Muscle of leg (tissue), 11 donors: ENCODE results near the gene RAB11B. TPM values are rescaled to one million over a fixed set of nuclear protein-coding genes. Genes with fewer than 3 reads are reported as not detected.

ENCODE experiments used
- DNase-seq: peaks from one replicate; pipeline ENCODE4 v3.0.0; 2013
- H3K27ac ChIP-seq: one replicate; pipeline ENCODE4 v1.5.1; 2013; ENCODE audit warnings: mild to moderate bottlenecking, low read length, control low read depth
- H3K27me3 ChIP-seq: one replicate; pipeline ENCODE4 v1.6.1; 2013; ENCODE audit warnings: low read length; ENCODE audit not compliant: control insufficient read depth, insufficient read depth
- H3K36me3 ChIP-seq: one replicate; pipeline ENCODE4 v1.6.1; 2013; ENCODE audit warnings: low read length; ENCODE audit not compliant: control insufficient read depth, insufficient read depth
- H3K4me1 ChIP-seq: one replicate; pipeline ENCODE4 v1.6.1; 2013; ENCODE audit warnings: low read length; ENCODE audit not compliant: control insufficient read depth, insufficient read depth
- H3K4me3 ChIP-seq: one replicate; pipeline ENCODE4 v1.5.1; 2013; ENCODE audit warnings: low read length, control low read depth
- H3K9me3 ChIP-seq: replicated peaks from 2 replicates; pipeline ENCODE4 v1.6.1; 2013; ENCODE audit warnings: low read depth, low read length; ENCODE audit not compliant: control insufficient read depth
- WGBS: methylation state at CpG from one replicate; pipeline ENCODE4 v1.1.5; 2013; ENCODE audit warnings: missing lambda C conversion rate; ENCODE audit not compliant: insufficient coverage; 5-methylcytosine and 5-hydroxymethylcytosine counted together
- polyA plus RNA-seq, 8 donors: library from polyadenylated mRNA; unstranded; fragments of 120-200 nt; gene quantifications; one replicate each; pipeline versions ENCODE4 v1.2.1 to v1.2.3, GENCODE V29; 2013; ENCODE audit warnings: inconsistent platforms in 1 of 8, low replicate concordance in 1 of 8; ENCODE audit not compliant: insufficient read length in 8 of 8, insufficient read depth in 1 of 8
- total RNA-seq: library from RNA; stranded (reverse); fragments of 120-200 nt; gene quantifications from one replicate; pipeline ENCODE4 v1.2.4, GENCODE V29; 2013

Gene RAB11B
- total and polyA plus RNA-seq, 9 donors = 9.5 to 96.3 (median 79.4) TPM

DNA sequence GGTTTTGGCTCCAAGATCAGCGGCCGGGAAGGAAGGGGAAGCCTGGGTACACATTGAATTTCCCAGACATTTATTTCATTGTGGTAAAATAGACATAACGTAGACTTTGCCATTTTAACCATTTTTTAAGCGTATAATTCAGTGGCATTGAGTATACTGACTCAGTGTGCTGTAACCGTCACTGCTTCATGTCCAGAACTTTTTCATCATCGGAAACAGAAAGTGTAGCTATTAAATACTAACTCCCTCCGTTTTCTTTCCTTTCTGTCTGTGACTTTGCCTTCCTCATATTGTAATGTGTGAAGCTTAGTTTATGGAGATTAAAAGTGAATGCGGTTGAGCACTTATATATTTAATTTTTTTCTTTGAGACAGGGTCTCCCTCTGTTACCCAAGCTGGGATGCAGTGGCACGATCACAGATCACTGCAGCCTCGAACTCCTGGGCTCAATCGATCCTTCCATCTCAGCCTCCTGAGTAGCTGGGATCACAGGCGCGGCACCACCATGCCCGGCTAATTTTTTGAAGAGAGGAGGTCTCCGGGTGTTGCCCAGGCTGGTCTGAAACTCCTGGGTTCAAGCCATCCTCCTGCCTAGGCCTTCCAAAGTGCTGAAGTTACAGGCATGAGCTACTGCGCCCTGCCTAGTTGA, 56.0 kb downstream of the RAB11B start:
- Histone ChIP-seq H3K4me1 (peaks cover 19% of the 10 kb centered on the region), H3K36me3 (peaks cover 15% of the 10 kb centered on the region), H3K9me3 (no peaks in the 10 kb centered on the region), H3K27ac (peak overlapping the region; percentile 97), H3K27me3 (no peaks in the 10 kb centered on the region), H3K4me3 (peak overlapping the region; percentile 100)
- WGBS = 65% methylated on average over 4 of the region's 16 CpGs
- no peak for DNase-seq

DNA sequence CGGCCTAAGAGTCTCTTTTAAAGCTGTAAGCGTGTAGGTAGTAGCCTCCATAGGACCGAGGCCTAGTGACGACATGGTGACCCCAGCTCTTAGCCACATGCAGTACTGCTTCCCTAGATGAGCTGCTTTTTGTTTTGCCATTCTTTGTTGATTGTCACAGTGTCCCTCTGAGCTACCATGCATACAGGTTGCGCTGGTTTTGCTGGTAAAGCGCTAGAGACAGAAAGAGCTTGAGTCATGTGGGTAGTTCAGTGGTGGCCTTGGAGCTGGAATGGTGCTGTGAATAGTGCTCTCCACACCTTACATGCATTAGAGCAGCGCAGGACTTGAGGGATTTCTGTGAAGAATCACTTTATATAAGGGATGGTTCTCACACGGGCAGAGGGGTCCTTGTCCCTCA, 59.7 kb downstream of the RAB11B start:
- H3K4me1 ChIP-seq = peaks cover 22% of the 10 kb centered on the region
- no peak overlapping the region for H3K4me3 ChIP-seq
- no peak overlapping the region for H3K27ac ChIP-seq
- no CpG with 5 or more reads among the region's 8 CpGs for WGBS
- no peaks in the 10 kb centered on the region for H3K27me3 ChIP-seq
- H3K9me3 ChIP-seq = no peaks in the 10 kb centered on the region
- no peak for DNase-seq
- peaks cover 28% of the 10 kb centered on the region for H3K36me3 ChIP-seq

DNA sequence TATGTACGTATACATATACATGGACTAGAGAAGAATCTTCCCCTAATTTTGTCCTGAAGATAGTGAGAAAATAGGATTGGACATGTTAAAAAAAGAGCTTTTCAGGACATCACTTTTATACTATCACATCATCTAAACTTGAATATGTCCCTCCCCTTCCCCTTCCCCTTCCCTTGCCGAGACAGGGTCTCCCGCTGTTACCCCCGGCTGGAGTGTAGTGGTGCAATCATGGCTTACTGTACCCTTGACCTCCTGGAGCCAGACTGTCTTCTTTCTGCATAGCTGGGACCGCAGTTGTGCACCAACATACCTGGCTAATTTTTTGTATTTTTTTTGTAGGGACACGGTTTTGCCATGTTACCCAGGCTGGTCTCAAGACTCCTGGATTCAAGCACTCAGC, 61.2 kb downstream of the RAB11B start:
- peaks cover 37% of the 10 kb centered on the region for H3K36me3 ChIP-seq
- peaks cover 17% of the 10 kb centered on the region for H3K4me1 ChIP-seq
- no peak overlapping the region for H3K27ac ChIP-seq
- H3K4me3 ChIP-seq = no peak overlapping the region
- no peaks in the 10 kb centered on the region for H3K9me3 ChIP-seq
- DNase-seq = no peak
- WGBS = 72% methylated on average over 3 of the region's 6 CpGs
- no peaks in the 10 kb centered on the region for H3K27me3 ChIP-seq

DNA sequence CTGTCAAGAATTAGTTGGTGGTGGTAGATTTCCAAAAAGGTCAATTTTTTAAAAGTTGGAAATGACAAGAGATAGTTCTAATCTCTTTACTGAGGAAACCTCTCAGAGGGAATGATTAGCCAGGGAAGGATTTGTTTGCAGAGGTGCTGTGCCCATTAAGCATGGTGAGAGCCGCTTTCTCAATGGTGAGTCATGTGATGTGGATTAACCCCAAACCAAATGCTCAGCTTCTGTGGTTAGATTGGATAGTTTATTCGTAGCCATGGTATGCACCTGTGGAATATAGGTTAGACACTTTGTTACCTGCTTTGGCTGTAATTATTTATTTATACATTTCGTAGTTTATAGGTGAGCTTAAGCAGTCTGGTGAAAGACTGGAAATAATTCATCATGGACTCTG, 61.7 kb downstream of the RAB11B start:
- no peaks in the 10 kb centered on the region for H3K27me3 ChIP-seq
- peaks cover 40% of the 10 kb centered on the region for H3K36me3 ChIP-seq
- no peak overlapping the region for H3K4me3 ChIP-seq
- no peak overlapping the region for H3K27ac ChIP-seq
- DNase-seq = no peak
- peaks cover 19% of the 10 kb centered on the region for H3K4me1 ChIP-seq
- H3K9me3 ChIP-seq = no peaks in the 10 kb centered on the region
- WGBS = no CpG with 5 or more reads among the region's 3 CpGs

DNA sequence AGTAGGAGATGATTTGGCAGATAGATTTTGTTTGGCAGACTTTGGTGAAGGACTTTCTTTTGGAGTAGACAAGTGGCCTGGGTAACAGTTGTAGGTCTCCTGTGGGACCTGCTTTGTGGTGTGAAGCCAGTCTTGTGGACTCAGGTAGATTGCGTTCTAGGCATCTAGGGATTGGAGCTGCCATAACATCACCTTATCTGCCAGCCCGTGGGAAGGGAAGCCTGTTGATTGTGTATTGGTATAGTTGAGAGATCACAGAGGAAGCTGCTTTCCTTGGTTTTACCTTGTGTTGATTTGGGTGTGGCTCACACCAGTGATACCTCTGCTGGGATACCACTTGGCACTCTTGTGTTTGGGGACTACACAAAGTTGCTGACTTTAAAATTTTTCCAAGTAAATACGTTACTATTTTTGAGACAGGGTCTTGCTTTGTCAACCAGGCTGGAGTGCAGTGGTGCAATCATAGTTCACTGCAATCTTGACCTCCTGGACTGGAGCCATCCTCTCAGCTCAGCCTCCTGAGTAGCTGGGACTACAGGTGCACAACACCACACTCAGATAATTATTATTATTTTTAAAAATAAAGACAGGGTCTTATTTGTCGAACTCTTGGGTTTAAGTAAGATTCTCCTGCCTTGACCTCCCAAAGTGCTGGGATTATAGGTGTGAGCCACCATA, 62.4 kb downstream of the RAB11B start:
- no peak overlapping the region for H3K4me3 ChIP-seq
- no peaks in the 10 kb centered on the region for H3K27me3 ChIP-seq
- no peak for DNase-seq
- H3K9me3 ChIP-seq = no peaks in the 10 kb centered on the region
- no peak overlapping the region for H3K27ac ChIP-seq
- H3K36me3 ChIP-seq = peaks cover 39% of the 10 kb centered on the region
- H3K4me1 ChIP-seq = peaks cover 18% of the 10 kb centered on the region
- 63% methylated on average over 2 of the region's 4 CpGs for WGBS

DNA sequence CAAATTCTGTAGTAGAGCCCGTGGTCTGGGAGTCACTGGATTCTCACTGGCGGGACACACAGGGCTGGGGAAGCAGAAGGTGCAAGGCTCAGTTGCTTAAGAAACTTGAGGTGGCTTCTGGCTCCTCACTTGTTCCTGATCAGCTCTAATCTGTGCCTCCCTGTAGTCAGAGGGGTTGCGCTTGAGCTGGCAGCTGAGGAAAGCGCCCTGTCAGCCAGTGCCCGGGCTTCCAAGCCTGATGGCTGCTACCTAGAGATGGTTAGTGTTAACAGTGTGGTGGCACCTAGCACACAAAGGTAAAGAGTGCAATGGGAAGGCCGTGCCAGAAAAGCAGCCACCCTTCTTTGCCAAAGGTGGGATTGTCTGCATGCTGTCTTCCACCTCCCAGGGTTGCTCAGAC, 63.5 kb downstream of the RAB11B start:
- Histone ChIP-seq H3K4me3 (no peak overlapping the region), H3K27me3 (no peaks in the 10 kb centered on the region), H3K9me3 (no peaks in the 10 kb centered on the region), H3K4me1 (peaks cover 21% of the 10 kb centered on the region), H3K27ac (no peak overlapping the region), H3K36me3 (peaks cover 41% of the 10 kb centered on the region)
- no peak for DNase-seq
- WGBS = 82% methylated on average over 5 of the region's 6 CpGs

Other genes starting within 250 kb of the RAB11B start
- gene FBN3, start 240.8 kb upstream of the RAB11B start, total RNA-seq = 4.8 TPM
- gene FBN3, start 240.8 kb upstream of the RAB11B start, polyA plus RNA-seq = 10 to 100 TPM in 6 of 8 donors, 1 to 10 TPM in 2; 7.5 to 17.7 (median 13.5) TPM
- 15.6 TPM for gene CERS4, start 181.0 kb upstream of the RAB11B start, total RNA-seq
- 10 to 100 TPM; 11.7 to 24.1 (median 16.3) TPM for gene CERS4, start 181.0 kb upstream of the RAB11B start, polyA plus RNA-seq
- gene CD320, start 82.0 kb upstream of the RAB11B start, total RNA-seq = 18.7 TPM
- 10 to 100 TPM; 20.4 to 27.9 (median 24.7) TPM for gene CD320, start 82.0 kb upstream of the RAB11B start, polyA plus RNA-seq
- gene NDUFA7, start 69.0 kb upstream of the RAB11B start, total RNA-seq = 54.7 TPM
- 10 to 100 TPM; 17.2 to 53.6 (median 37.1) TPM for gene NDUFA7, start 69.0 kb upstream of the RAB11B start, polyA plus RNA-seq
- 1,487 TPM for gene RPS28, start 68.9 kb upstream of the RAB11B start, total RNA-seq
- gene RPS28, start 68.9 kb upstream of the RAB11B start, polyA plus RNA-seq = 100 to 1,000 TPM; 640 to 903 (median 690) TPM
- gene KANK3, start 47.1 kb upstream of the RAB11B start, total RNA-seq = 12.4 TPM
- gene KANK3, start 47.1 kb upstream of the RAB11B start, polyA plus RNA-seq = 10 to 100 TPM in 6 of 8 donors, 1 to 10 TPM in 2; 9.4 to 18.9 (median 12.1) TPM
- 1.2 TPM for gene ANGPTL4, start 26.2 kb upstream of the RAB11B start, total RNA-seq
- 1 to 10 TPM; 1.3 to 2.2 (median 1.9) TPM for gene ANGPTL4, start 26.2 kb upstream of the RAB11B start, polyA plus RNA-seq
- gene MARCHF2, start 22.9 kb downstream of the RAB11B start, total RNA-seq = 19.7 TPM
- gene MARCHF2, start 22.9 kb downstream of the RAB11B start, polyA plus RNA-seq = 10 to 100 TPM; 14.1 to 17.7 (median 15.9) TPM
- gene HNRNPM, start 54.6 kb downstream of the RAB11B start, total RNA-seq = 43.2 TPM
- 100 to 1,000 TPM; 193 to 262 (median 219) TPM for gene HNRNPM, start 54.6 kb downstream of the RAB11B start, polyA plus RNA-seq
- gene PRAM1, start 112.3 kb downstream of the RAB11B start, total RNA-seq = 0.31 TPM
- 1 to 10 TPM in 7 of 8 donors, under 1 TPM in 1; 0.86 to 2.1 (median 1.7) TPM for gene PRAM1, start 112.3 kb downstream of the RAB11B start, polyA plus RNA-seq
- 2.8 TPM for gene ZNF414, start 123.8 kb downstream of the RAB11B start, total RNA-seq
- gene ZNF414, start 123.8 kb downstream of the RAB11B start, polyA plus RNA-seq = 10 to 100 TPM; 13.5 to 19.0 (median 15.3) TPM
- 2.3 TPM for gene MYO1F, start 187.1 kb downstream of the RAB11B start, total RNA-seq
- 1 to 10 TPM; 3.1 to 9.2 (median 5.3) TPM for gene MYO1F, start 187.1 kb downstream of the RAB11B start, polyA plus RNA-seq
- 28.1 TPM for gene ADAMTS10, start 220.4 kb downstream of the RAB11B start, total RNA-seq
- gene ADAMTS10, start 220.4 kb downstream of the RAB11B start, polyA plus RNA-seq = 10 to 100 TPM; 25.2 to 40.4 (median 33.4) TPM
- gene NFILZ, start 240.3 kb downstream of the RAB11B start, total RNA-seq = not detected
- not detected for gene NFILZ, start 240.3 kb downstream of the RAB11B start, polyA plus RNA-seq